Glomerular visceral epithelial cell (primary cell): ENCODE results near the gene FAT4.

Source experiments
- DNase-seq: peaks from one replicate; pipeline ENCODE4 v3.0.0-alpha.2; 2016; ENCODE audit errors: extremely low spot score

FAT4 gene

GRCh38 chr4:125316401-125316790 lies 1.6 kb downstream of the FAT4 start:
- DNase-seq, result peak; percentile 26

GRCh38 chr4:125316791-125317524 lies 2.2 kb downstream of the FAT4 start:
- DNase-seq, result no peak

GRCh38 chr4:125317525-125317877 lies 2.7 kb downstream of the FAT4 start:
- DNase-seq, result no peak

- no peak for DNase-seq
These were observed 4.6 kb downstream of the FAT4 start for GRCh38 chr4:125319311-125319710.

GRCh38 chr4:125321709-125322365 lies 7.1 kb downstream of the FAT4 start:
- peak; percentile 31 for DNase-seq

GRCh38 chr4:125322366-125322730 lies 7.6 kb downstream of the FAT4 start:
- DNase-seq, result peak; percentile 54

- DNase-seq, result peak; percentile 59
These were observed 8.9 kb downstream of the FAT4 start for GRCh38 chr4:125323654-125324053.

GRCh38 chr4:125325733-125326132 lies 11.0 kb downstream of the FAT4 start:
- no peak for DNase-seq

- no peak for DNase-seq
These were observed 16.4 kb downstream of the FAT4 start for GRCh38 chr4:125331116-125331515.

GRCh38 chr4:125334926-125335325 lies 20.2 kb downstream of the FAT4 start:
- DNase-seq, result no peak

GRCh38 chr4:125338814-125339213 lies 24.1 kb downstream of the FAT4 start:
- DNase-seq, result no peak

- no peak for DNase-seq
These were observed 29.4 kb downstream of the FAT4 start for GRCh38 chr4:125344198-125344597.

- no peak for DNase-seq
These were observed 31.9 kb downstream of the FAT4 start for GRCh38 chr4:125346616-125347015.

- DNase-seq, result no peak
These were observed 35.8 kb downstream of the FAT4 start for GRCh38 chr4:125350470-125351135.

GRCh38 chr4:125352521-125352920 lies 37.8 kb downstream of the FAT4 start:
- DNase-seq, result no peak

- no peak for DNase-seq
These were observed 38.4 kb downstream of the FAT4 start for GRCh38 chr4:125353131-125353530.

- no peak for DNase-seq
These were observed 41.0 kb downstream of the FAT4 start for GRCh38 chr4:125355791-125356190.

- no peak for DNase-seq
These were observed 42.9 kb downstream of the FAT4 start for GRCh38 chr4:125357675-125358074.

GRCh38 chr4:125358453-125358852 lies 43.7 kb downstream of the FAT4 start:
- DNase-seq, result no peak

- DNase-seq, result no peak
These were observed 44.6 kb downstream of the FAT4 start for GRCh38 chr4:125359363-125359762.

- DNase-seq, result no peak
These were observed 45.3 kb downstream of the FAT4 start for GRCh38 chr4:125359960-125360634.

- no peak for DNase-seq
These were observed 46.0 kb downstream of the FAT4 start for GRCh38 chr4:125360727-125361126.
